Iris pigment epithelial cell (primary cell): ENCODE data around the gene HOXA9.
A peak's percentile ranks its signal among the peaks of the same experiment; 100 is the strongest.

ENCODE experiments used
- DNase-seq: peaks from one replicate; pipeline ENCODE4 v3.0.0-alpha.2; 2011; ENCODE audit warnings: low read depth

HOXA9 gene

GRCh38 chr7:27163288-27164044 lies 1.9 kb downstream of the HOXA9 start:
- DNase-seq, result no peak

GRCh38 chr7:27162561-27163287 lies 2.6 kb downstream of the HOXA9 start:
- no peak for DNase-seq

GRCh38 chr7:27161721-27162560 lies 3.4 kb downstream of the HOXA9 start:
- DNase-seq, result no peak

GRCh38 chr7:27161214-27161720 lies 4.1 kb downstream of the HOXA9 start:
- no peak for DNase-seq

GRCh38 chr7:27160546-27161213 lies 4.7 kb downstream of the HOXA9 start:
- DNase-seq, result peak; percentile 59

- no peak for DNase-seq
Measured at GRCh38 chr7:27160145-27160545, 5.2 kb downstream of the HOXA9 start.

- no peak for DNase-seq
Measured at GRCh38 chr7:27159266-27160144, 5.8 kb downstream of the HOXA9 start.

GRCh38 chr7:27158436-27159265 lies 6.7 kb downstream of the HOXA9 start:
- DNase-seq, result no peak

- no peak for DNase-seq
Measured at GRCh38 chr7:27157702-27158431, 7.5 kb downstream of the HOXA9 start.

GRCh38 chr7:27156916-27157701 lies 8.2 kb downstream of the HOXA9 start:
- DNase-seq, result no peak

- DNase-seq, result no peak
Measured at GRCh38 chr7:27156508-27156898, 8.8 kb downstream of the HOXA9 start, which contains the start of gene HOXA7. HOXA7 (minus strand) TSS chr7:27156675; CDS start chr7:27156545, 130 bp downstream.

- no peak for DNase-seq
Measured at GRCh38 chr7:27155816-27156507, 9.4 kb downstream of the HOXA9 start.

- no peak for DNase-seq
Measured at GRCh38 chr7:27154901-27155815, 10.2 kb downstream of the HOXA9 start.

GRCh38 chr7:27154369-27154768 lies 11.0 kb downstream of the HOXA9 start:
- DNase-seq, result no peak

- no peak for DNase-seq
Measured at GRCh38 chr7:27153526-27153925, 11.8 kb downstream of the HOXA9 start.

- DNase-seq, result no peak
Measured at GRCh38 chr7:27152816-27153442, 12.4 kb downstream of the HOXA9 start.
